IPS DF 19.7 (cell line): ENCODE measurements around the gene SHISA7.
"Not testable (repeated sequence)": the region's sequence is repeated elsewhere in the genome, so short reads cannot be mapped to it uniquely, and the experiment has no call there.

ENCODE experiments used
- DNase-seq: peaks from one replicate; pipeline ENCODE4 v3.0.0-alpha.2; 2013; ENCODE audit warnings: low read depth, low spot score

Gene SHISA7

GRCh38 chr19:55446060-55446459 lies 3.0 kb upstream of the SHISA7 start:
- no peak for DNase-seq

GRCh38 chr19:55444646-55445045 lies 1.5 kb upstream of the SHISA7 start:
- no peak for DNase-seq

- no peak for DNase-seq
Observed at GRCh38 chr19:55443824-55444480, 852 bp upstream of the SHISA7 start.

GRCh38 chr19:55442372-55442961 lies 633 bp downstream of the SHISA7 start:
- DNase-seq = no peak

- DNase-seq = no peak
Observed at GRCh38 chr19:55441692-55442321, 1.3 kb downstream of the SHISA7 start.

GRCh38 chr19:55441319-55441691 lies 1.8 kb downstream of the SHISA7 start:
- no peak for DNase-seq

- DNase-seq = no peak
Observed at GRCh38 chr19:55440411-55441105, 2.5 kb downstream of the SHISA7 start.

GRCh38 chr19:55439052-55439451 lies 4.0 kb downstream of the SHISA7 start:
- DNase-seq = no peak

GRCh38 chr19:55437410-55437809 lies 5.7 kb downstream of the SHISA7 start:
- no peak for DNase-seq

- DNase-seq = no peak
Observed at GRCh38 chr19:55436847-55437246, 6.3 kb downstream of the SHISA7 start.

- no peak for DNase-seq
Observed at GRCh38 chr19:55435020-55435419, 8.1 kb downstream of the SHISA7 start.

- DNase-seq = no peak
Observed at GRCh38 chr19:55434356-55434919, 8.7 kb downstream of the SHISA7 start.

GRCh38 chr19:55433292-55433691 lies 9.8 kb downstream of the SHISA7 start:
- DNase-seq = no peak

- no peak for DNase-seq
Observed at GRCh38 chr19:55432241-55432959, 10.7 kb downstream of the SHISA7 start.

- no peak for DNase-seq
Observed at GRCh38 chr19:55431183-55431582, 11.9 kb downstream of the SHISA7 start.

GRCh38 chr19:55426042-55426441 lies 17.1 kb downstream of the SHISA7 start:
- DNase-seq = no peak

GRCh38 chr19:55424518-55424917 lies 18.6 kb downstream of the SHISA7 start:
- no peak for DNase-seq

- DNase-seq = no peak
Observed at GRCh38 chr19:55423225-55424005, 19.7 kb downstream of the SHISA7 start.

- DNase-seq = not testable (repeated sequence)
Observed at GRCh38 chr19:55421281-55421680, 21.8 kb downstream of the SHISA7 start.

- DNase-seq = no peak
Observed at GRCh38 chr19:55419624-55420236, 23.4 kb downstream of the SHISA7 start.
